Measurements from ENCODE around the gene CCL4.
"Not testable (repeated sequence)": the region's sequence is repeated elsewhere in the genome, so short reads cannot be mapped to it uniquely, and the experiment has no call there.

CCL4 gene

DNA sequence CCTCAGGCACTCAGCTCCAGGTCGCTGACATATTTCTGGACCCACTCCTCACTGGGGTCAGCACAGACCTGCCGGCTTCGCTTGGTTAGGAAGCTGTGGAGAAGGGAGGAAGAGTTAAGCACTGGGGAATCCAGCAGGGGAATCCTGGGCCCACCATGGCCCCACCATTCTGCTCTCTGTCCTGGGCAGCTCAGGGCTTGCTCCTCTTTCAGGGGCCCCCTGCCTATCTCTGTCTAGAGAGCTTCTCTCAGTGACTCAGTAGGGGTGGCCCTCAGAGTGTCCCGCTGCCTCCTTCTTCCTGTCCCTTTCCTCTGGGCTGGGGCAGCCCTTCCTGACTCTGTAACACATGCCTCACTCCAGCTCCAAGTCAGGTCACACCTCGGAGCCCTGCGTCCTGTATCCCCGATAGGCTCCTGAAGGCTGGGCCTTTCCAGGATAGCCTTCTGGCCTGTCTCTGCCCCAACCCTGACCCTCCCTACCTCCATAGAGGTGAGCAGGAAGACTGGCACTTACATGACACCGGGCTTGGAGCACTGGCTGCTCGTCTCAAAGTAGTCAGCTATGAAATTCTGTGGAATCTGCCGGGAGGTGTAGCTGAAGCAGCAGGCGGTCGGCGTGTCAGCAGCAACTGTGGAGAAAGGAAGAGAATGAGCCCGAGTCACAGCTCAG lies 14.8 kb upstream of the CCL4 start:
- no peak for DNase-seq

DNA sequence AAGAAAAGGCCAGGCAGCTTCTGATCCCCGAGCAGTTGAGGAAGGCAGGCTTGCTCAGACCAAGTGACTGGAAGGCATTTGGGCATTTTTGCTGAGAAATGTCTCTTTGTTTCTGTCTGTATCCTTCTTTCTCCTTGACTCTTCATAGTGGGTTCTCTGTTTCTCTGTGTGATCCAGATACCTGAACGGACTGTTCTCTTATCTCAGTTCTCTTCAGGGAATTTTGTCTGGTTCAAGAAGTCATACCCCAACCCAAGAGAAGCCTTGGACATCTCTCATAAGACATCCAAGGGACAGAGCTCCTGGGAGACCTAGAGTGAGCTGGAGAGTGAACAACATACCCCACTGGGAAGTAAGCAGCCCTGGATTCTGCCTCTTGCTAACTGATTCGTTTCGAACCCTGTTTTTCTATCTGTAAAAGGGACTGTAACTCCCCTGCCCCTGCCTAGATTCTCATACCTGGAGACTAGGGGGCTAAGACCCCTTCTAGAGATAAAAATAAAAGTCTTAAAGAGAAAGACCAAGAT lies 14.2 kb upstream of the CCL4 start:
- DNase-seq = no peak

DNA sequence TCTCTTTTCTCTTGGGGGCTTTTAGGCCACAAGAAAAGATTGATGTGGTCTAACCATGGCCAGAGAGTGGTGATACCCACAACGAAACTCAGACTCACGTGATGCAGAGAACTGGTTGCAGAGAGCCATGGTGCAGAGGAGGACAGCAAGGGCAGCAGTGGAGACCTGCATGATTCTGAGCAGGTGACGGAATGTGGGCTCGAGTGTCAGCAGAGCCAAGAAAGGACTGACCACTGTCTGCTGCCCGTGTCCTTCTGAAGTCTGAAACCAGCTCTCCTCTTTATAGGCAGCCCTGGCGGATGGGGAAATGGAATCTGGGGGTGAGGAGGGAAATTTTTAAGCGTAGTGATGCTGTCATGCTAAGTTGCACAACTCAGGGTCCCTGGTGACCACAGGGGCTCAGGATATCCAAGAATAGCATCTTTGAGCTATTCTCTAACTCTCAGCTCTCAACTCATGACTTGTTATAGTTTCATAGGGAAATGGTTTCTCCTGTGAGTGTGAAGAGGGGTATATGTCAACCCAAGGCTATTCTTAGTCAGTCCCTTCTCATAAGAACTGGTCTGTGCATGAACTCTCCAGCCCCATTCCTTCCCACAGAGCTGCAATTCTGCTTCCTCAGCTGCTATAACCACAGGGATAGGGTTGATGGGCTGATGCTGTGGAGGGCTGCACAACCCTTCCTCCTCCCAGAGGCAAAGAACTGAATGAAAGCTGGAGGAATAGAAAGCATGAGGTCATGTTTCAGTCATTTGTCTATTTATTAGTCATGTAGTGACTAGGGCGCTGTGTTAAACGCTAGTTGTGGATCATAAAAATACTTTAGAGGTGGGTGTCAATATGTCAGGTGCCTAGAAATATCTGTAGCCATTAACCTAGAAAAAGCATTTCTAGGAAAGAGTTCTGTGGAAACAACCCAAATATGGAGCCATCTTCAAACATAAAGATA lies 13.5 kb upstream of the CCL4 start, which contains the start of gene CCL3:
CCL3 (minus strand) TSS at position 256 of the 949 bp plus-strand sequence; CDS start at position 171, 85 bp downstream.
- DNase-seq = no peak

DNA sequence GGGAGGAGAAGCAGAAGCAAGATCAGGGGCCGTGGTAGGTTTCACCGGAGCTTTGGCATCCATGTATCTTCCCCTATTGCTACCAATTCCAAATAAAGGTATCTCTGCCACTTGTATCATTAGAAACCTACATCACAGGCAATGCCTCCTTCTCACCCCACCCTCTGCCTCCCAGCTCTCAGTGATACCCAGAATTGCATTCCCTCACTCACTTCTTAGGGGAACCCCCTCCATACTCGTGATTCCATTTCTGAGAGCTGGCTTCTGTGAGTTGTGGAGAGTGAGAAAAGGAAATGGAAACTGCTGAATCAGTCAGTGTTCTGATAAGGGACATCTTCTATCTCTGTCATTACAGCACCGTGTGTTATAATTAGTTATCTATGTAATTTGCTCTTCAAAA lies 11.4 kb upstream of the CCL4 start:
- DNase-seq = no peak

DNA sequence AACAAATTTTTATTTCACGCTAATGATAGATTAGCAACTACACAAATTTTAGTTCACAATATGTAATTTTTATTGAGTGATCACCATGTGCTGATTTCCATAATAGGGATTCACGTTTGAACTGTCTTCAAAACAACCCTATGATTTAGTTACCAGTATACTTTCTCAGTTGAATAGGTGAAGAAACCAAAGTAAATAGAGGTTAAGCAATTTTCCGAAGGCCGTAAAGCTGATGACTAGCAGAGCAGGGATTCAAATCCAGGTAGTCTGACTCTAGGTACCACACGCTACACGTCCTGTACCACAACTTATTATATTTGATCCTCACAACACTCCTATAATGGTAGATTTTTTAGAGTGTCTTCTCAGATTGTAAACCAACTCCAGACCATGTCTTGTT lies 10.9 kb upstream of the CCL4 start:
- DNase-seq = not testable (repeated sequence)

DNA sequence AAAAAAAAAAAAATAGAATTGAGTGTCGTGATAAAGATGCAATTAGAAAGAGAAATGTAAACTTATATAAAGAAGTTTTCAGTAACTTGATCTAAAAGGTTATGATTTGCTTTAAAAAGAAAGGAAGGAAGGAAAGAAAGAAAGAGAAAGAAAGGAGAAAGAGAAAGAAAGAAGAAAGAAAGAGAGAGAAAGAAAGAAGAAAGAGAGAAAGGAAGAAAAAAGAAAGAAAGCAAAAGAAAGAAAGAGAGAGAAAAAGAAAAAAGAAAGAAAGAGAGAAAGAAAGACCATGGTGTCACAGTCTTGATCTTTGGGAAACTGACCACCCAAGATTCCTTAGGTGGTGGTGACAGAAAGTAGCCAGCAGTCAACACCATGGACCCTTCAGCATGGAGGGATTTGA lies 9.4 kb upstream of the CCL4 start:
- no peak for DNase-seq

DNA sequence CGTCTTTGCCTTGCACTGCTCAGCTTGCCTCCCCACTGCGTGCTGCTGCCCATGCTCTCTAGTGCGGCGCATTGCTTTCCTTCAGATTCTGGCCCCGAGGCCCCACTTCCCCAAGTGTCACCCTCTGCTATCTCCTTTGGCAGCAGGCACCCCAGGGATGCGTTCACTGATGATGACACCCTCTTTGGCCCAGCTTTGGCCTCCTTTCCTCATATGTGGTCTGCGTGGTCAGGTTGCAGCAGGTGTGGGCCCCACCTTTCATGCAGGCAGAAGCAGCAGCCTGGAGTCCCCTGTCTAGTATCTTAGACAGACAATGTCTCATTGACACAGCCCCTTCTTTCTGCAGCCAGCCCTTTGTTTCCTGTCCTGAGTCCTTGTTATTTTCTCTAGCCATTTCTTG lies 8.9 kb upstream of the CCL4 start:
- DNase-seq = no peak

DNA sequence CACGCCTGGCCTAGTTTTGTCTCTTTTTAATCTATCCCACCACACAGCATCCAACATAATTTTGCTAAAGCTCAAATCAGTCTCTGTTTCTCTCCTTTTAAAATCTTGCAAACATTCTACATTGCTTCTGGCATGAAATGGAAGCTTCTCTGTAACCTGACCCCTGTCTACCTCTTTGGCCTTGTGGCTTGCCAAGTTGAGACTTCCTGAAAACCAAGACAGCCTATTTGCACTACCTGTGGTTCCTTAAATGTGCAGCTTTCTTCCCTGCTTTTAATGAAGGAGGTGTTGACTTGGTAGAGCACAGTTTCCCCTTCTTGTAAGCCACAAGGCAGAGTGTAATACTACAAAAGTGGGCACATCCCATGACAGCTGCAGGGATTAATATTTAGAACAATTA lies 7.6 kb upstream of the CCL4 start:
- DNase-seq = no peak

DNA sequence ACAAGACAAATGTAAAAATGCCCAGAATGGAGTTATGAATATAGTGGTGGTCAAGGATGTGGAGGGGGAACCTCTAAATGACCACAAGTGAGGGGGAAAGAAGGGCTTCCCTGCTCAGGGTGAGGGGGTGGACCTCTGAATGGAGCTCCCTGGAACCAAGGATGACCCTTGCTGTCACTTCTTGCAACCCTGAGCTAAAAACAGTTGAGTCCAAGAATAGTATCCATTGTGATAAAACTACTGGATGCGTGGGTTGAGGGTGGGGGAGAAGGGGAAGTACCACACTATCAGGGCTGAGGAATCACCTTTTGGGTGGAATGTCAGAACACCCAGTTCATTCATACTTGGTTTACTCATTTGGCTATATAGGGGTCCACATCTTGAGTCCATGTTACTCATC lies 4.6 kb upstream of the CCL4 start:
- DNase-seq = not testable (repeated sequence)

DNA sequence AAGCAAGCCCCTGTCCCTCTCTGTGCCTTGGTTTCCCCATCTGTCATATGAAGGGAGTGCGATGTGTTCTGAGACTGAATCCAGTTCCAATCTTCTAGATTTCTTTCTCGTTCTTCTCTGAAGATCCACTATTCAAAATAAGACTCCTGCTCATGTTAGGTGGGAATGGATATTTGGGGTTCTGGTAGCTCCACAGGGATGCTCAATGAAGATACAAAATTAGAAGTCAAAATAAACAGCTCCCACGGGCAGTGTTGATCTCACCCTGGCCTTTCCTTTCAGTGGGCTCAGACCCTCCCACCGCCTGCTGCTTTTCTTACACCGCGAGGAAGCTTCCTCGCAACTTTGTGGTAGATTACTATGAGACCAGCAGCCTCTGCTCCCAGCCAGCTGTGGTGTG lies 619 bp downstream of the CCL4 start:
- not testable (repeated sequence) for DNase-seq

DNA sequence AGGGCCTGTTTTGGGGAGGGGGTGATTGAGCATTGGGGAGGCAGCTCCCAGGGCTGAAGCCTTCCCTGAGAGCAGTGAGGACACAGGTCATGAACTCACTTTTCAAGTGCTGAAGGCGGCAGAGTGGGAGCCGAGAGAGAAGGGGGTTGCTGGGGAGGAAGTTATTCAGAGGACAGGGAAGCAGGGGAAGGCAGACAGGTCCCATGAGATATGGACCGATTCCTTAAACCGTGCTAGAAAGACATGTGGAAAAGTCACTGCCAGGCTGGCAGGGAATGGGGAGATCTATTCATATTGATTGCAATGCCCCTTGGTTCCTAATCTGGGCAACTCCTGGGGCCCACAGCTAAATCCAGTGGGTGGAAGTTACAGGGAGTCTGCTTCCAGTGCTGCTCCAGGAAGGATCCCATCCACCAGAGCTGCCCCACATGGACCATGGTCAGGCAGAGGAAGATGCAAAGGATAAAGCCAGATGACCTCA lies 1.1 kb downstream of the CCL4 start:
- no peak for DNase-seq

DNA sequence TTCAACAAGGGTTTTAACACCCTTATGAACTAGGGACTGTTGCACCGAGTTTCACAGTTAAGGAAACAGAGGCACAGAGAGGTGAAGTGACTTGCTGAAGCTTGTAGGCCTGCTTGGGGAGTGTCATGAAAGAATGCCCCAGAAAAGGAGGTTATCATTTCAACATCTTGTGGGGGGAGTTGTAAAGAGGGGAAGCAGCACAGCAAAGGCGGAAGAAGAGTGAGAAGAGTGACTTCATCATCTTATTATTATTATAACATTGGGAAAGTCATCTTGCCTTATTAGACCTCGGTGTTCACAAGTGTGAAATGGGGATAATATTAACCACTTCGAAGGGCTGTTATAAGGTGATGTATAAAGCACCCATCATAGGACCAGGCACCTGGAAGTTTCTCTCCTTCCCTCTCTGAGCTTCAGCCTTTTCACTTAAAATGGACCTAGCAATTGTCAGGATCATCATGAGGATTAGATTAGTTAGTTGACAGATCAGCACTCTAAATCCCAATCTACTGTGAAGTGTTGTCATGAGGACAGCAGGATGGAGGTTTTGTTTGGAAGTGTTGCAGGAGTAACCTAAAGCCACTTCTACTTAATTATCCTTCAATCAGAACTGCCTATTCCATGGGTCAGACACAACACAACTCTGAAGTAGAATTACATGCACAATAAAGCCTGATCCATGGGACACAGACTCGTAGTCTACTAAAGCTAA lies 2.3 kb downstream of the CCL4 start:
- no peak for DNase-seq

DNA sequence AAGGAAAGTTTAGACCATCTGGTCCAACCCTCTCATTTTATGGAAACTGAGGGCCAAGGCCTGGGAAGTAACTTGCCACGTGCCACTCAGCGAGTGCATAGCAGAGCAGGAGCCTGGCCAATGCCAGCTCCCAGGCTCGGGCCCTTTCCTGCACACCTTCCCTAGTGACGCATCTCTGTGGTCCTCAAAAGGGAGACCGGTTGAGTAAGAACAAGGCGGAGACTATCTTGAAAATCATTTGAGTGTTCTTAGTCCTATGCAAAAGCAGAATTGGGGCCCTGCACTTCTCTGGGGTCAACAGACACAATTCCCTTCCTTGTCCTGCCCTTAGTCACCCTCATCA lies 2.8 kb downstream of the CCL4 start:
- DNase-seq = no peak

DNA sequence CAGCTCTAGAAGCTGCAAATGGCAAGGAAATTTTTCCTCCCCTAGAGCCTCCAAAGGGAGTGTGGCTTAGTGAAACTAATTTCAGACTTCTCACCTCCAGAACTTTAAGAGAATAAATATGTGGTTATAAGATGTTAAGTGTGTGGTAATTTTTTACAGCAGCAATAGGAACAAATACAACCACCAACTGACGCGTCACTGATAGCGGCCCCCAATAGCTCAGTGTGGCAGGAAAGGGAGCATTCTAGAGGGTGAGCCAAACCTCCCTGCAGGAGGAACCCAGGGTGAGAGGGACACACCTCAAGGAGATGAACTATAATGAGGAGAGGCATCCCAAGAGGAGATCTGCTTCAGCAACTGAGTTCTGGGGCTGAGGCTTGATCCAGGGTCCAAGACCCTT lies 4.0 kb downstream of the CCL4 start:
- no peak for DNase-seq

DNA sequence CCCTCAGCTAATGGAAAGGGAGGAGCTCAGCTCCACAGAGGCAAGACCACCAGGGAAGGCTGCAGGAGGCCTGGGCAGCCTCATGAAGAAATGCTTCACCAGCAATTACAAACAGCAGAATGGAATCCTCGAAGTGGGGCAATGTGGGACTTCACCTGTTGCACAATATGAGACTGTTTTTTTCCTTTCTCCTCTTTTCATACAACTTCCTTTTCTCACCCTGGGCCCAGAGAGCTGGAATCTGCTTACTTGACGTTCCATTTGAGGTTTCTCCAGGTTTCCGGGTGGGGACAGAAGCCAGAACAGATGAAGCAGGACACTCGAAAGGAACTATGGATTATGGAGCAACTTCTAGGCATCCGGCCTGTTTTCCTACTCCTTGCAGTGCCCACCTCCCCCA lies 4.6 kb downstream of the CCL4 start:
- DNase-seq = not testable (repeated sequence)

DNA sequence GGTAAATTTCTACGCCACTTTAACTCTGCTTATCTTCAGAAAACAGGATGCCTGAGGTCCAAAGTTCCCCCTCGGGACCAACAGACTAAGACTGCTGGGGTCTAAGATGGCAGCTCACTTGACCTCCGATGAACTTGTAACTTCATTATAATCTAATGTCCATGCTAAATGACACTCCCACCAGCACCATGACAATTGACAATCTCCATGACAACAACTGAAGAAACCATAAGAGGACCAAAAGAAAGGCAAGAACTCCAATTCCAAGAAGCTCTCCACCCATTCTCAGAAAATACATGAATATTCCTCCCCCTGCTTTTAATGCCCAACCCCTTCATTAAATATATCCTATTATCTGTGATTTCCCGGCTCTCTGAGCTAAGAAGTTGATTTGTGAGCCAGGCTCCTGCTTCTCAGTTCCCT lies 7.5 kb downstream of the CCL4 start:
- no peak for DNase-seq

DNA sequence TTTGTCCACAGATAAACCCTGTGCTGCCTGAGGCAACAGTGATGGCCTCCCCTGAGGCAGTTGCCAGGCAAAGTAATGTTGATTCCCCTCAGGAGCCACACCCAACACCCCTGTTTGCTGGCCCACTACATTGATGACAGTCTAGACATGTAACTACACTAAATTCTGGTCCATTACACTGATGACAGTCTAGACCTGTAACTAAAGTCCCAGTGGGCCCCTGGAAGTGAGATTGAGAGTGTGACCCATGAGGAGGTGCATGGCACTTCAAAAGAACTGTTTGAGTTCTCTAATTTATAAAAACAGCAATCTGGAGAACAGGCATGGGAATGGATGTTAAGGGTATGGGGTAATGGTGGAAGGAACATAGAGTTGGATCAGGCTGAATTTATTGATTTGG lies 8.9 kb downstream of the CCL4 start:
- DNase-seq = no peak

DNA sequence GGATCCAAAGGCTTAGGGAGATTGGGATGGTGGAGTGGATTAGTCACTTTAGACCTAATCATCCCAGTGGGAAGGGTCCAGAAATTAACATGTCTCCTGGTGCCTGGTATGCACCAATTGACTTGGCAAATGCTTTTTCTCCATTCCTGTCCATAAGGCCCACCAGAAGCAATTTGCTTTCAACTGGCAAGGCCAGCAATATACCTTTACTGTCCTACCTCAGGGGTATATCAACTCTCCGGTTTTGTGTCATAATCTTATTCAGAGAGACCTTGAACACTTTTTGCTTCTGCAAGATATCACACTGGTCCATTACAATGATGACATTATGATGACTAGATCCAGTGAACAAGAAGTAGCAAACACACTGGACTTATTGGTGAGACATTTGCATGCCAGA lies 9.5 kb downstream of the CCL4 start:
- DNase-seq = not testable (repeated sequence)

DNA sequence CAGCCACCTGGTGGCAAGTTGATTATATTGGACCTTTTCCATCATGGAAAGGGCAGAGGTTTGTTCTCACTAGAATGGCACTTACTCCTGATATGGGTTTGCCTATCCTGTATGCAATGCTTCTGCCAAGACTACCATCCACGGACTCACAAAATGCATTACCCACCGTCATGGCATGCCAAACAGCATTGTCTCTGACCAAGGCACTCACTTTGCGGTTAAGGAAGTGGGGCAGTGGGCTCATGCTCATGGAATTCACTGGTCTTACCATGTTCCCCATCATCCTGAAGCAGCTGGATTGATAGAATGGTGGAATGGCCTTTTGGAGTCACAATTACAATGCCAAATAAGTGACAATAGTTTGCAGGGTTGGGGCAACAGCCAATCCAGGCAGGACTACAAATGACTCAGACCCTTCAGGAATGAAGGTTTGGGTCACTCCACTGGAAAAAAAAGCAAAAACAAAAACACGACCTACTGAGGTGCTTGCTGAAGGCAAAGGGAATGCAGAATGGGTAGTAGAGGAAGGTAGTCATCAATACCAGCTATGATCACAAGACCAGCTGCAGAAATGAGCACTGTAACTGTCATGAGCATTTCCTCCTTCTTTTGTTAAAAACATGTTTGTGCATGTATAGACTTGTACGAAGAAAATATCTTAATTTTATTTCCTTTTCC lies 11.5 kb downstream of the CCL4 start:
- DNase-seq = not testable (repeated sequence)

DNA sequence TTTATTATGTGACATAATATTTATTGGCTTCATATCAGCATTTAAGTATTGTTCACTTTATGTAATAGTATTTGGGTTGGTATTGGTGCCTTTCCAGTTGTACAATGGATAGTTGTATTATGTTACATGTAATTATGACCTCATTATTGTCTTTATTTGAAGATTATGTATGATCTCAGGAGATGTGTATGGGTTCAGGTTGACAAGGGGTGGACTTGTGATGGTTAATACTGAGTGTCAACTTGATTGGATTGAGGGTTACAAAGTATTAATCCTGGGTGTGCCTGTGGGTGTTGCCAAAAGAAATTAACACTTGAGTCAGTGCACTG lies 12.0 kb downstream of the CCL4 start:
- DNase-seq = not testable (repeated sequence)

DNA sequence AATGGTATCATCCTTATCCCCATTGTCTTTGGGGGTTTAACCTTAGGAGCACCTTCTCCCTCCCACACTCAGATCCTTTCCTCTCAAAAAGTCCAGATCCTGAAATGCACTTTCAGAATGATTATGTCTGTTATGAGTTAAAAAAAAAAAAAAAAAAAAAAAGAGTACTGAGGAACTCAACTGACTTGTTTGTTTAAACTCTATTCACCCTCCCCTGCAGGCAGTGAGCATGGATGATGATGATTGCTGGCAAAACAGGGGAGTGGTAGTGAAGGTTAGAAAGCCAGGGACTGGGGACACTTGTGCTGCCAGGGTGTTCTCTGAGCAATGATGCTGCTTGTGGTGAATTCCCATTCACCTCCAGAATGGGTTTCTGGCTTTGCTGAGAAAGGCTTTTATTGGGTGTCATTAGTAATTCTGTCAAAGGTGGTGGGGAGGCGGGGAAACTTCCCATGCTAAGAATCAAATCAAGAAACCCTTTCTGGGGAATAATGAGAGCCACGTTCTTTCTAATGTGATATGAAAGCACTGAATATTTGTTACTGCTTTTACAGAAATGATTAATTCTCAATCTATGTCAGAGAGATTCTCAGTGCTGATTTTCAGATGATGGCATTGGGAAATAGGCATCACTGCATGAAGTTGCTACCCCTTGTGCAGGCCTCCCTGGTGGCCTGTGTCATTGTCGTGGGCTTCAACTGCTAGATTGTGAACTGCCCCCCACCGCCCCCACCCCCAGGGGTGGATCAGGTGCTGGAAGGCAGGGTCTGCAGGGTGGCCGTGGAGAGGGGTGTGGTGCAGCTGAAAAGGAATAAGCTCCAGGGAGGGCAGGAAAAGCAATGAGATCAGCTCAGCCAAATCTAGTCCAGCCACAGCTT lies 14.1 kb downstream of the CCL4 start:
- DNase-seq = no peak

Measured in kidney glomerular epithelial cell (primary cell).